ENCODE results near the gene NDUFA7.
"Not testable (repeated sequence)": the region's sequence is repeated elsewhere in the genome, so short reads cannot be mapped to it uniquely, and the experiment has no call there.

NDUFA7 gene

GRCh38 chr19:8320564-8321066, 560 bp downstream of the NDUFA7 start:
- no peak for TF ChIP-seq CTCF (conservative IDR thresholded peaks at IDR 0.05)

GRCh38 chr19:8319807-8320520, 1.2 kb downstream of the NDUFA7 start:
- peak overlapping the region; percentile 82; the same call in 1 of the 2 replicates for H3K27ac ChIP-seq
- TF ChIP-seq CTCF (conservative IDR thresholded peaks at IDR 0.05), result no peak

More at GRCh38 chr19:8320564-8321066, 560 bp downstream of the NDUFA7 start:
- peak overlapping the region; percentile 82 for H3K27ac ChIP-seq

- H3K27ac ChIP-seq, result not testable (repeated sequence)
These were observed 2.3 kb downstream of the NDUFA7 start for GRCh38 chr19:8318835-8319234.

GRCh38 chr19:8316351-8317125, 4.6 kb downstream of the NDUFA7 start:
- no peak for TF ChIP-seq CTCF (conservative IDR thresholded peaks at IDR 0.05)
- no peak overlapping the region for H3K27ac ChIP-seq

GRCh38 chr19:8314981-8315640, 6.1 kb downstream of the NDUFA7 start:
- not testable (repeated sequence) for H3K27ac ChIP-seq

GRCh38 chr19:8311461-8312260, 9.5 kb downstream of the NDUFA7 start:
- TF ChIP-seq CTCF (conservative IDR thresholded peaks at IDR 0.05), result no peak
- H3K27ac ChIP-seq, result peak overlapping the region; percentile 55

GRCh38 chr19:8310342-8311055, 10.7 kb downstream of the NDUFA7 start:
- peak overlapping the region; percentile 55 for H3K27ac ChIP-seq
- no peak for TF ChIP-seq CTCF (conservative IDR thresholded peaks at IDR 0.05)
